Left hindlimb (tissue), 1 donor: Measurements from ENCODE around the gene DNM2.
"Not testable (repeated sequence)": the region's sequence is repeated elsewhere in the genome, so short reads cannot be mapped to it uniquely, and the experiment has no call there.

ENCODE experiments used
- DNase-seq: peaks from one replicate; pipeline ENCODE4 v3.0.0-alpha.2; 2018

DNM2 gene

GRCh38 chr19:10717356-10718204 lies at the start of gene DNM2:
DNM2 (plus strand) TSS chr19:10718079; CDS start chr19:10718243, 164 bp downstream.
- peak; percentile 100 for DNase-seq

DNA sequence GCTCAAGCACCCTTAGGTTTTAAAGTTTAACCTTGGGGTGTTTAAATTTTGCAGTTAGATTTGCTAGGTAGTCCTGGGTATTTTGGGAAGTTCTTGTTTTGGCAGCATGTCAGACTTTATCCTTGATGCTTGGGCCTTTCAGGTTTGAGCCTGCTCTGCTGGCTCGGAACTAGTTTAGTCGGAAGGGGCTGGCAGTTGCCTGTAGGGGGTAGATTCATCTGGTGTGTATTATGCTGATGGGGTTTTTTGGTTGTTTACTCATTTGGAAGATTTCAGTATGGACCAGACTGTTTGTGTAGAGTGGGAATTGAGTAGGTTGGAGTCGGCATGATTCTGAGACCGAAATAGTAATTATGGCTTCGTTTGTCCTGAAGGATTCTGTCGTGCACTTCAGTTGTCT lies 48.6 kb upstream of the DNM2 start:
- no peak for DNase-seq

DNA sequence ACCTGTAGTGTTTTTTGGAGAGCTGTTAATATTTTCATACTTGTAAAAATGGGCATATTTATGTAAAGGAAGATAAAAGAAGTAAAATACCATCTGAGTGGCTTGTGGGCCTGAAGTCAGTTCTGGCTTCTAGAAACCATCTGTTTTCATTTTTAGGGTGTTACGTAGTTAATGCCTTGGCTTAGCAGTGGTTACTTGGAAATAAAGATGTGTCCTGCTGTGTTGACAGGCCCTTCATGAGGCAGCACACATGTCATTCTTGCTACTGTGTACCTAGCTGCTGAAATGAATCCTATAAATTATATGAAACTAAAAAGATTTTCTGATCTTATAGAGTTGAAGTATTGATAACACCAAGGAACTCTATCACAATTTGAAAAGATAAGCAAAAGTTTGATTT lies 47.7 kb upstream of the DNM2 start:
- DNase-seq = no peak

DNA sequence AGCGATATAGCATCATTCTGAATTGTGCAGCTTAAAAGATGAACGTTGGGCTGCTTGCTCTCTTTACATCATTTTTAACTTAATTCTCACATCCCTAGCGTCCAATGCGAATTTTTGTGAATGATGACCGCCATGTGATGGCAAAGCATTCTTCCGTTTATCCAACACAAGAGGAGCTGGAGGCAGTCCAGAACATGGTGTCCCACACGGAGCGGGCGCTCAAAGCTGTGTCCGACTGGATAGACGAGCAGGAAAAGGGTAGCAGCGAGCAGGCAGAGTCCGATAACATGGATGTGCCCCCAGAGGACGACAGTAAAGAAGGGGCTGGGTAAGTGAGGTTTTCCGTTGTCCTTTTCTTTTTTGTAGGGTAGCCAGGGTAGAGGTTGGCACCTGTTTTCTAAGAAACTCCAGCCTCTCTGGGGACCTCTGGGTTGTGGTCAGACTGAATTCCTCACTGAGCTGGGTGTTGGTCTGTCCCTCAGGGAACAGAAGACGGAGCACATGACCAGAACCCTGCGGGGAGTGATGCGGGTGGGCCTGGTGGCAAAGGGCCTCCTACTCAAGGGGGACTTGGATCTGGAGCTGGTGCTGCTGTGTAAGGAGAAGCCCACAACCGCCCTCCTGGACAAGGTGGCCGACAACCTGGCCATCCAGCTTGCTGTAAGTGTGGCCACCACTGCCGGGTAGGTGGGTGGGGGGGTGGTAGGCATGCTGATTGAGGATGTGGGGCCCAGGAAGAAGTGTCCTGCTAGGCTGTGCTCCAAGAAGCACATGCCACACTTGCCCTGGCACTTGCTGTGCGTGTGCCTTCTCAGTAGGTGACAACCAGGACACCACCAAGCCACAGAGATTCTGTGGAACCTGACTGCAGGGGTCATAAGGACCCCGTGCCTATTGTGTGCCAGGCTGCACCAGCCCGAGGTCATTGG lies 46.7 kb upstream of the DNM2 start:
- DNase-seq = no peak

- DNase-seq = not testable (repeated sequence)
Observed at GRCh38 chr19:10671922-10672321, 46.0 kb upstream of the DNM2 start.

GRCh38 chr19:10675214-10675613 lies 42.7 kb upstream of the DNM2 start:
- not testable (repeated sequence) for DNase-seq

GRCh38 chr19:10677751-10678150 lies 40.1 kb upstream of the DNM2 start:
- no peak for DNase-seq

- no peak for DNase-seq
Observed at GRCh38 chr19:10678813-10679212, 39.1 kb upstream of the DNM2 start.

DNA sequence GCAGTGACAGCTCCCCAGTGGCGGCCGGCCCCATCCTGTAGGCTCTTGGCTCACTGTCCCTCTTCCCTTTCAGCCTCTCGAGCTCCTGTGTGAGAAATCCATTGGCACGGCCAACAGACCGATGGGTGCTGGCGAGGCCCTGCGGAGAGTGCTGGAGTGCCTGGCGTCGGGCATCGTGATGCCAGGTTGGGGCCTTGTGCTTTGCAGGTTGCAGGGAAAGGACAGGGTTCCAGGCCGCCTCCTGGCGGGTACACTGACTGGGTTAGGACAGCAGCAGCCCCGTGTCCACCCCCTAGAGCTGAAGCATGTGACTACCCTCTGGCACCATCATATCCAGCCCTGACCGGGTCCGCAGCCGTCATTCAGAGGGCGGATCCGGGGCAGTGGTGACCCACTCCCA lies 38.1 kb upstream of the DNM2 start:
- DNase-seq = no peak

DNA sequence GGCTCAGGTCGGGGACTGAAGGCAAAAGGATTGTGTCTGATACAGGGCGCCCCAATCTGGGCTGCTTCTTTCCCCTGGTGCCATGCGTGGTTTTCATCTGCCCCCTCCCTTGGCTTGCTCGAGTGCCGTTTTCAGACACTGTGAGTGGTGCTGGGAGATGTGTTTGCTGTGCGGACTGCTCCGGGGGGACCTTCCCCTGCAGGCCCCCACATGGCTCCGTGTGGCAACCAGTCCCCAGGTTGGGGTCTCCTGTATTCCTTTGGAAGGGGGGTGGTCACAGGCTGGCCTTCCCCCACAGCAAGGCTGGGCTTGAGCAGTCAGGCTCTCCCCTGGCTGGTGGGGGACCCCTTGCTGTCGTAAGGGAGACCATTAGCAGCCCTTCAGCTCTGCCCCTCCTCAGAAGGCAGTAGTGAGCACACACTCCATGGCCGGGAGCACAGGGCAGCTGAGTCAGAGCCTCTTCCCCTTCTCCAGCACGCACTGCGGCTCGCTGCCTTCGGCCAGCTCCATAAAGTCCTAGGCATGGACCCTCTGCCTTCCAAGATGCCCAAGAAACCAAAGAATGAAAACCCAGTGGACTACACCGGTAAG lies 37.2 kb upstream of the DNM2 start:
- no peak for DNase-seq

DNA sequence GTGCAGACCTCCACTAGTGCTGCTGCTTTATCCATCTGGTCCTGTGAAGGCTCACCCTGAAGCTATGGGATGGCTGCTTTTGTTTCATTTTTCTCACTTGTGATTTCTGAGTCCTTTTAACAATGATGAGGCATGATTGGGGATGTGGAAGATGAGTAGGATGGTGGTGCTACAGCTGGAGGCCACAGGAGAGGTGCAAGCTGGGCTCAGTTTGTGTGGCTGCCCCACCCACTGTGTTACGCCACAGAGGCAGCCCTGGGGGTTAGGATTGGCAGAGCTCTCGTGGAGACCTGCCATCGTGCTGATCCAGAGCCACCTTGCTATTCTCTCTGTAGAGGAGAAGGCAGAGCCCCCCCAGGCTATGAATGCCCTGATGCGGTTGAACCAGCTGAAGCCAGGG lies 36.2 kb upstream of the DNM2 start:
- no peak for DNase-seq

DNA sequence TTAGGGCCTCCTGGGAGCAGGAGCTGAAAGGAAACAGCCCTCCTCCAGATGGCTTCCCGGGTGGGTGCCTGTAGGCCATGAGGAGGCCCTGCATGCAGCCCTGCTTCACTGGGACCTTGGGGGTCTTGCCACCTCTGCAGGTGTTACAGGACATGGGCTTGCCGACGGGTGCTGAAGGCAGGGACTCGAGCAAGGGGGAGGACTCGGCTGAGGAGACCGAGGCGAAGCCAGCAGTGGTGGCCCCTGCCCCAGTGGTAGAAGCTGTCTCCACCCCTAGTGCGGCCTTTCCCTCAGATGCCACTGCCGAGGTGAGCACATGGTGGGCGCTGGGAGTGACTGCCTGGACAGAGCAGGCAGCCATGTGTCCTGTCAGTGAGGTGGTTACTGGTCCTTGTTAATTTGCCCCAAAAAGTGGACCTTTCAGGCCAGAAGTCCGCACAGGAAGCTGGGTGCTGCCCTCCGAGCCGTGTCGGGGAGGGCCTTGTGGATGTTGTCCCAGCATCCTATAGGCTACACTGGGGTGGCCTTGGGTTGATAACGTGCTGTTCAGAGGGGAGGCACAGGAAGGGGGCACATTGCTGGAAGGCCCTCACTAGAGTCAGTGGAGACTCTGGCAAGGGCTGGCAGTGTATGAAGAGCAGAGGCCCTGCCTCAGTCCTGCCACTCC lies 35.3 kb upstream of the DNM2 start:
- no peak for DNase-seq

- no peak for DNase-seq
Observed at GRCh38 chr19:10683064-10683426, 34.8 kb upstream of the DNM2 start.

DNA sequence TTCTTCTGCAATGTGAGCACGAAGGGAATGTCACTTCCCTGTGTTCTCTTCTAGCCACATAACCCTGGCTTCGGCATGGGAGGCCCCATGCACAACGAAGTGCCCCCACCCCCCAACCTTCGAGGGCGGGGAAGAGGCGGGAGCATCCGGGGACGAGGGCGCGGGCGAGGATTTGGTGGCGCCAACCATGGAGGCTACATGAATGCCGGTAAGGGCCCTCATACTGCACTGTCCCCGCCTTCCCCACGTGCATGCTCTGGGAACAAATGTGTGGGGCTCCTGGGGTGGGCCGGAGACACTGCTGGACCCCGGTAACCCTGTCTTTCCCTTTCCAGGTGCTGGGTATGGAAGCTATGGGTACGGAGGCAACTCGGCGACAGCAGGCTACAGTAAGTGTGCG lies 34.3 kb upstream of the DNM2 start:
- DNase-seq = no peak

DNA sequence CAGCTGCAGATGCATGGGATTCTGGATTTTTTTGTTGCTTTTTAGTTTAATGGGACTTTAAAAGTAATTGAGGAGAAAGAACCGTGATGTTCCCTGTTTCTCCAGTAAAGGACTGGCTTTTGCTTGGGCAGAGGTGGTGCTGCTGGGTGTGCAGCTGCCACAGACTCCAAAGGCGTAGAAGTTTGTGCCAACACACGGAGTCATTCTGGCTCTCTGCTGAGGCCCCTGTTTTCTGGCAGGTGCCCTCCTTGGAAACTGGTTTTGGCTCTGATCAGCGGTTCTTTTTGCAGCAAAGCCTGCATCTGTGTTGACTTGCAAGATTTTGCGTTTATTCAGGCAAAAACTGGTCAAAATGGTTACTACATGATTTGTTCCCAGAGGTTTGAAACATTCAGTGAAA lies 32.7 kb upstream of the DNM2 start:
- DNase-seq = no peak

- DNase-seq = no peak
Observed at GRCh38 chr19:10686193-10686592, 31.7 kb upstream of the DNM2 start.

DNA sequence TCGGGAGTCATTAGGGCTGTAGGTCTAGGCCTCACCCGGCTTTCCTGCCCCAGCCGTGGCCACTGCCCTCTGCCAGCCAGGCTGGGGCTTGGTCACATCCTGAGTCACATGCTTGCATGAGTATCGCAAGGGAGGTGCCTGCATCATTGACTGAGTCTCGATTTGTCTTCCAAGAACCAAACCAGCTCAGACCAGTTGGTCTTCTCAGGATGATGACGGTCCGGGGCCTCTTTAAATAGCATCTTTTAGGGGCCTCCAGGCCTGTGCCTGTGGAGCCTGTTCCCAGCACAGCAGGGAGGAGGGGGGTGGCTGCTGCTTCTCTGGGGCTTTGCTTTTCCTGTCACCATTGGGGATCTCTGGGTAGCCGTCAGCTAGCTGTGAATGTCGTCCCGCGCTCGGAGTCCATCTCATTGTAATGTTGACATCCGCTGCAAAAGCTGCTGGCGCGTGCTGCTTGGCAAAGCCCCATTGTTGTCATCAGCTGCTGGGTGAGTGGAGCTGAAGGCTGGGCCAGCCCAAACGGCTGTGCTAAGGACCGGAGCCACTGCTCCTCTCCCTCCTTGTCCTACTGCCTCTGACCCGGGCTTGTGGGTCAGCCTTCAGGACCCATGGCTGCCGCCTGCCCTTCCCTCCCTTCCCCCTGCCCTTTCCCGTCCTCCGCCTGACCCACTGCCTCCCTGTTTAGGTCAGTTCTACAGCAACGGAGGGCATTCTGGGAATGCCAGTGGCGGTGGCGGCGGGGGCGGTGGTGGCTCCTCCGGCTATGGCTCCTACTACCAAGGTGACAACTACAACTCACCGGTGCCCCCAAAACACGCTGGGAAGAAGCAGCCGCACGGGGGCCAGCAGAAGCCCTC lies 31.0 kb upstream of the DNM2 start:
- DNase-seq = no peak

GRCh38 chr19:10687518-10688288 lies 30.2 kb upstream of the DNM2 start:
- DNase-seq = no peak

- DNase-seq = no peak
Observed at GRCh38 chr19:10688545-10689280, 29.2 kb upstream of the DNM2 start.

DNA sequence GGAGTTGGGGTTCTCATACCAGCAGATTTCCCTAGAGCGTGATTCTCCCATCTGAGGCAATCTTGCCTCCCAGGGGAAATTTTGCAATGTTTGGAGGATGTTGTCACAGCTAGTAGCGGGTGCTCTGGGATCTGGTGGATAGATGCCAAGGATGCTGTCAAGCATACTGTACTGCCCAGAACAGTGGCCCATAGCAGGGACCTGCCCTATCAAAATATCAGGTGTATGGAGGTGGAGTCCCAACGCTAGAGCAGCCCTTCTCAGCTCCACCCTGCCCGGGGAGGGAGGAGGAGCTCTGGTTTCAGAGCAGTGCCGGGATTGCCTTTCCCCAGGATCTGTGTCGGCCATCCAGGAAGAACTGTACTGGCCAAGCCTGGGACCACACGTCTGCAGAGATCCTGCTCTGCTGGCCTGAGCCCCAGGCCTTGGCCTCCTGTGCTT lies 27.5 kb upstream of the DNM2 start:
- DNase-seq = no peak
